ENCODE data around the gene TERB2. TPM values are rescaled to one million over a fixed set of nuclear protein-coding genes. Genes with fewer than 3 reads are reported as not detected.
"Not testable (repeated sequence)": the region's sequence is repeated elsewhere in the genome, so short reads cannot be mapped to it uniquely, and the experiment has no call there.

Gene TERB2, protein sequence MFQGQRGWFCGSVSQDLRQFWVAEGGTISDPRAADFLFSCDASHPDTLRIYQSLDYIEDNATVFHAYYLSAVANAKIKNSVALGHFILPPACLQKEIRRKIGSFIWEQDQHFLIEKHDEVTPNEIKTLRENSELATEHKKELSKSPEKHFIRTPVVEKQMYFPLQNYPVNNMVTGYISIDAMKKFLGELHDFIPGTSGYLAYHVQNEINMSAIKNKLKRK
- not detected for total RNA-seq

DNA sequence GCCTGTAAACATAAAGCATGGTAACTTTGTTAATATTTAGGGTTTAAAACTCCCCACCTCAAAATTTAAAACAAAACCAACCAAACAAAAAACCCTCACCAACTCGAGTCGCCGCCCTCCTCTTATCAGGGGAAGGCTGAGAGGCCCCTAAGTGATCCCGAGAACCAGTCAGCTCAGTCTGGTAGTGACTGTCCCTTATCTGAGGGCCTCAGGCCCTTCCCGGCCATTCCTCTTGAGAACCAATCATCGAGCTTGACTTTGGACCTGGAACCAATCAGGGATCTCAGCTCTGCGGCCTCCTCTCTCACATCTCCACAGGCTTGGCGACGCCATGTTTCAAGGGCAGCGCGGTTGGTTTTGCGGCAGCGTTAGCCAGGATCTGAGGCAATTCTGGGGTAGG lies at the start of gene TERB2:
TERB2 (plus strand) TSS at position 300 of the 400 bp plus-strand sequence; CDS start at position 332, 32 bp downstream.
- Histone ChIP-seq H3K9me3 (no peaks in the 10 kb centered on the region), H3K27ac (no peak within 1 kb of the TSS), H3K36me3 (no peaks in the 10 kb centered on the region), H3K4me3 (no peak within 1 kb of the TSS), H3K4me1 (no peaks in the 10 kb centered on the region), H3K9ac (ENCODE audit: low read depth in 2 of 2, low read length in 2 of 2) (no peak within 1 kb of the TSS), H3K27me3 (no peaks in the 10 kb centered on the region)
- intact Hi-C loops (cut with DNase I): no loop called here
- TF ChIP-seq, protein P1, sequence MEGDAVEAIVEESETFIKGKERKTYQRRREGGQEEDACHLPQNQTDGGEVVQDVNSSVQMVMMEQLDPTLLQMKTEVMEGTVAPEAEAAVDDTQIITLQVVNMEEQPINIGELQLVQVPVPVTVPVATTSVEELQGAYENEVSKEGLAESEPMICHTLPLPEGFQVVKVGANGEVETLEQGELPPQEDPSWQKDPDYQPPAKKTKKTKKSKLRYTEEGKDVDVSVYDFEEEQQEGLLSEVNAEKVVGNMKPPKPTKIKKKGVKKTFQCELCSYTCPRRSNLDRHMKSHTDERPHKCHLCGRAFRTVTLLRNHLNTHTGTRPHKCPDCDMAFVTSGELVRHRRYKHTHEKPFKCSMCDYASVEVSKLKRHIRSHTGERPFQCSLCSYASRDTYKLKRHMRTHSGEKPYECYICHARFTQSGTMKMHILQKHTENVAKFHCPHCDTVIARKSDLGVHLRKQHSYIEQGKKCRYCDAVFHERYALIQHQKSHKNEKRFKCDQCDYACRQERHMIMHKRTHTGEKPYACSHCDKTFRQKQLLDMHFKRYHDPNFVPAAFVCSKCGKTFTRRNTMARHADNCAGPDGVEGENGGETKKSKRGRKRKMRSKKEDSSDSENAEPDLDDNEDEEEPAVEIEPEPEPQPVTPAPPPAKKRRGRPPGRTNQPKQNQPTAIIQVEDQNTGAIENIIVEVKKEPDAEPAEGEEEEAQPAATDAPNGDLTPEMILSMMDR (IDR thresholded peaks at IDR 0.05): no peak
- no peak for DNase-seq

DNA sequence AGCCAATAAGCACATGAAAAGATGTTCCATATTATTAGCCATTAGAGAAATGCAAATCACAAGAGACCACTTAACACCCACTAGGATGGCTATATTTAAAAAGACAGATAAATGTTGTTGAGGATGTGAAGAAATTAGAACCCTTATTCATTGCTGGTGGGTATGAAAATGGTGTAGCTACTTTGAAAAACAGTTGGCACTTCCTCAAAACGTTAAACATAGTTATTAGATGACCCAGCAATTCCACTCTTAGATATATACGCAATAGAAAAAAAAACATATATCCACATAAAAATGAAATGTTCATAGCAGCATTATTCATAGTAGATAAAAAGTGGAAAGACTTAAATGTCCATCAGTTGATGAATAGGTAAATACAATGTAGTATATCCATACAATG lies 47.1 kb upstream of the TERB2 start:
- Histone ChIP-seq H3K4me3 (no peak overlapping the region), H3K36me3 (no peaks in the 10 kb centered on the region), H3K27me3 (no peaks in the 10 kb centered on the region), H3K27ac (no peak overlapping the region), H3K4me1 (no peaks in the 10 kb centered on the region), H3K9ac (ENCODE audit: low read depth in 2 of 2, low read length in 2 of 2) (no peak overlapping the region), H3K9me3 (no peaks in the 10 kb centered on the region)
- intact Hi-C loops (cut with DNase I): no loop called here
- TF ChIP-seq, protein P1 (IDR thresholded peaks at IDR 0.05): no peak
- DNase-seq: no peak

DNA sequence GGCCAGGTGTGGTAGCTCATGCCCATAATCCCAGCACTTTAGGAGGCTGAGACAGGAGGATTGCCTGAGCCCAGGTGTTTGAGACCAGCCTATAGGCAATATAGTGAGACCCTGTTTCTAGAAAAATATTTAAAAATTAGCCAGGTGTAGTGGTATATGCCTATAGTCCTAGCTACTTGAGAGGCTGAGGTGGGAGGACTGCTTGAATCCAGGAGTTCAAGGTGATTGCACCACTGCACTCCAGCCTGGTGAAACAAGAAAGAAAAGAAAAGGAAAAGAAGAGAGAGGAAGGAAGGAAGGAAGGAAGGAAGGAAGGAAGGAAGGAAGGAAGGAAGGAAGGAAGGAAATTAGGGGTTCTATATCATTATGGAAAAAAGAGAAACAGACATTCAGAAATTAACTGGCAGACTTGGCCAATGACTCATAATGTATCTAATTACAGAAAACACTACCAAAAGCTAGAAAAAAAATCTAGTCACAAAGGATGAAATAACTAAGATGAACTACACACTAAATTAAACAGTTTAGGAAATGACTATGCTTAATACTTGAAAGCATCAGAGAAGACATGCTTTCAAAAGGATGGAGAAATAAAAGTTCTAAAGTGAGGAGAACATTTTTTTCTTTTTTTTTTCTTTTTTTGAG lies 45.4 kb upstream of the TERB2 start:
- Histone ChIP-seq H3K4me1 (no peaks in the 10 kb centered on the region), H3K4me3 (no peak overlapping the region), H3K27me3 (no peaks in the 10 kb centered on the region), H3K36me3 (no peaks in the 10 kb centered on the region), H3K9me3 (no peaks in the 10 kb centered on the region), H3K27ac (no peak overlapping the region), H3K9ac (ENCODE audit: low read depth in 2 of 2, low read length in 2 of 2) (no peak overlapping the region)
- TF ChIP-seq, protein P1 (IDR thresholded peaks at IDR 0.05): no peak
- intact Hi-C loops (cut with DNase I): no loop called here
- no peak for DNase-seq

DNA sequence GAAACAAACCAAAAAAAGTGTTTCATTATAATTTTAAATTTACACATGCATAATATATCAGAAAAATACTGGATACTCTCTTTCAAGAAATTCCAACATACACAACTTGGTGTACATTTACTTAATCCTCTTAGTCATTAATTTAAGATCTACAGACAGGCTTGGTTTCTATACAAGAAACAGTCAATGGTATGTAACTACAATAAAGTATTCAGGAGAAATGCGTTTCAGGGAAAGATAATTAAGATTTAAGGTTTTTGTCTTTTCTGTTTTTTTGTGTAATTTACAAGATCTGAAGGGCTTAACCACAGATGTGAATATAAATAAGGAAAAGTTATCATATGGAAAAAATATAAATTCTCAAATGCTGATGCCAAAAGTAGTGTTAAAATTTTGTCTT lies 44.3 kb upstream of the TERB2 start:
- H3K27ac ChIP-seq; H3K36me3 ChIP-seq; H3K4me3 ChIP-seq; H3K9ac ChIP-seq (ENCODE audit: low read depth in 2 of 2, low read length in 2 of 2); DNase-seq; H3K4me1 ChIP-seq; intact Hi-C loops (cut with DNase I); H3K27me3 ChIP-seq; H3K9me3 ChIP-seq: not testable (repeated sequence)

DNA sequence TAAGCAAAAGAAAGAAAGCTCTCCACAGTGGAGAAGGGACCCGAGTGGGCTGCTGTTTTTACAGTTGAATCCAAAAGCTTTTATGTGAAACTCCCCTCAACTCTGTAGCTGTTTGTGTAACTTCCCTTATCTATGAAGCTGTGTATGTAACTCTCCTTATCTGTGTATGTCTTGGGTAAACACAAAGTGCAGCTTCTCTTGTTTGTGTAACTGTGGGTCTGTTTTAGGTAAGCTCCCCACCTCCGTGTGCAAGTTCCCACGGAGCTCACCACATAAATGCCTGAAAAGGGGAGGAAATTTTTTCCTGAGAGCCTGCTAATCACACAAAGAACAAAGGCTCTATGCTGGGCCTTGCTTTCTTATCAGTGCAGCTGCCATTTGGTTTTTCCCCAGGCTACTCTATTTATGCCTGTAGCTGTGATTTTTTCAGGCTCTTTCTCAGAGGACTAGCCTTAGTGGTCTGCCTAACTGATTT lies 43.5 kb upstream of the TERB2 start:
- H3K36me3 ChIP-seq; H3K27ac ChIP-seq; H3K27me3 ChIP-seq; H3K4me3 ChIP-seq; H3K4me1 ChIP-seq; DNase-seq; H3K9me3 ChIP-seq; H3K9ac ChIP-seq (ENCODE audit: low read depth in 2 of 2, low read length in 2 of 2); intact Hi-C loops (cut with DNase I): not testable (repeated sequence)

DNA sequence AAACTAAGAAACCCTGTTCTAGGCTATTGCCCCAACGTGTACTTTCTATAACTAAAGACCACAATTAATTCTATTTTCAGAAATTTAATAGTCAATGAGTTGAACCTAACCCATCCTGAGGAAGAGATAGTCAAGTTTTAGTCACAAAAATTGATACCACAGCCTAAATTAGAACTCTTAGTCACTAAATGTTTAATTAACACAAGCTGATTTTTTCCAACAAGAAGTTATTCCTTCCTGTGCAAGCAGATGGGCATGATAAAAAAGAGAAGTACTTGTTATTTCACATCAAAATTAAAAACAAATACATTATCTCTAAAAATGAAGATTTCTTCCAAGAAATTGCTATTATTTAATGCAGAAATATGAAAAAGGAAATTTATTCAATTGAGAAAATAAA lies 38.4 kb upstream of the TERB2 start:
- Histone ChIP-seq H3K9me3 (no peaks in the 10 kb centered on the region), H3K36me3 (no peaks in the 10 kb centered on the region), H3K9ac (ENCODE audit: low read depth in 2 of 2, low read length in 2 of 2) (no peak overlapping the region), H3K4me3 (no peak overlapping the region), H3K27ac (no peak overlapping the region), H3K4me1 (no peaks in the 10 kb centered on the region), H3K27me3 (no peaks in the 10 kb centered on the region)
- no peak for DNase-seq
- TF ChIP-seq, protein P1 (IDR thresholded peaks at IDR 0.05): no peak
- intact Hi-C loops (cut with DNase I): no loop called here

DNA sequence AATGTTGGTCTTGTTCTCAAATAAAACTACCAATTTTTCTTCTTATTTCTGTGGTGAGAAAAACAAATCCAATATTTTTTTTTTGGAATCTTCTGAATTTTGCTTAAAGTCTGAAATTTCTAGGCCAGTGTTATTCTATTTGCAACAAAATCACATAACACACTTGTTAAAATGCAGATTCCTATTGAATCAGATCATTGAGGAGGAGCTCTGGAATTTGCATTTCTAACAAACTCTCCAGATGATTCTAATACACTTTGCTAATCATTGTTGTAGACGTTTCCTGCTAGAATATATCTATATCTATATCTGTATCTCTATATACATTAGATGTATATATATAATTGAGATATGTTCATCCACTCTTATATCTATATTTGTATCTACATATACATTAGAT lies 27.8 kb upstream of the TERB2 start:
- H3K36me3 ChIP-seq; intact Hi-C loops (cut with DNase I); DNase-seq; H3K27me3 ChIP-seq; H3K27ac ChIP-seq; H3K4me3 ChIP-seq; H3K9ac ChIP-seq (ENCODE audit: low read depth in 2 of 2, low read length in 2 of 2); H3K9me3 ChIP-seq; H3K4me1 ChIP-seq: not testable (repeated sequence)

DNA sequence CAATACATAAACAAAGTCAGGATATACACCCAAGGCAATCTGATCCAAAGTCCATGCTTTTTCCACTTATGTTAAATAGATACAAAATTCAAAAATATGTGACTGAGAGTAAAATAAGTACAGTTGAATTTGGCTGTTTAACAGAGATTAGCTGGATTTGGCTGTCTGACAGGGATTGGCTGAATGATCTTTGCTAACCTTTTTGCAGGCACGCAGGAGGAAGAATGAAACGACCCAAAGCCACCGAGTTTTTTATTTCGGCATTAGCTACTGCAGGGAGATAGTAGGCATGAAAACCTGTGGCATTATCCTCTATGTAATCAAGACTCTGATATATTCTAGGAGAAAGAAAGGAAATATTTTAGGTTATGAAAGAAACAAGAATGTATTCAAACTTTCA lies 26.2 kb upstream of the TERB2 start:
- not testable (repeated sequence) for H3K4me1 ChIP-seq; H3K27ac ChIP-seq; DNase-seq; H3K9me3 ChIP-seq; H3K36me3 ChIP-seq; H3K9ac ChIP-seq (ENCODE audit: low read depth in 2 of 2, low read length in 2 of 2); H3K27me3 ChIP-seq; H3K4me3 ChIP-seq
- intact Hi-C loops (cut with DNase I): loop anchor here (5.0 kb wide), 1 partner anchor 348 kb away; no protein-coding TSS in a partner anchor

DNA sequence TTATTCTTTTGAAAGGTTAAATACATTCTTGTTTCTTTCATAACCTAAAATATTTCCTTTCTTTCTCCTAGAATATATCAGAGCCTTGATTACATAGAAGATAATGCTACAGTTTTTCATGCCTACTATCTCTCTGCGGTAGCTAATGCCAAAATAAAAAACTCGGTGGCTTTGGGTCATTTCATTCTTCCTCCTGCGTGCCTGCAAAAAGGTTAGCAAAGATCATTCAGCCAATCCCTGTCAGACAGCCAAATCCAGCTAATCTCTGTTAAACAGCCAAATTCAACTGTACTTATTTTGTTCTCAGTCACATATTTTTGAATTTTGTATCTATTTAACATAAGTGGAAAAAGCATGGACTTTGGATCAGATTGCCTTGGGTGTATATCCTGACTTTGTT lies 1.8 kb downstream of the TERB2 start:
- H3K9ac ChIP-seq (ENCODE audit: low read depth in 2 of 2, low read length in 2 of 2); H3K4me3 ChIP-seq; H3K4me1 ChIP-seq; H3K27ac ChIP-seq; intact Hi-C loops (cut with DNase I); H3K36me3 ChIP-seq; H3K27me3 ChIP-seq; H3K9me3 ChIP-seq; DNase-seq: not testable (repeated sequence)
